Activated T-cell treated with anti-CD3 and anti-CD28 coated beads, Interleukin-2, amount 50 U/mL, for 48 hours (primary cell): ENCODE data around the gene PASK.
"Not testable (repeated sequence)": the region's sequence is repeated elsewhere in the genome, so short reads cannot be mapped to it uniquely, and the experiment has no call there.

ENCODE experiments used
- DNase-seq, 2 experiments: peaks; one replicate each; pipeline ENCODE4 v3.0.0-alpha.2; 2020

Gene PASK

GRCh38 chr2:241148891-241149674 lies at the start of gene PASK:
TSS of gene PASK (minus strand) at chr2:241149472. CDS start at chr2:241143032, 6,440 bp downstream.
- peak; percentile 95 for DNase-seq

DNA sequence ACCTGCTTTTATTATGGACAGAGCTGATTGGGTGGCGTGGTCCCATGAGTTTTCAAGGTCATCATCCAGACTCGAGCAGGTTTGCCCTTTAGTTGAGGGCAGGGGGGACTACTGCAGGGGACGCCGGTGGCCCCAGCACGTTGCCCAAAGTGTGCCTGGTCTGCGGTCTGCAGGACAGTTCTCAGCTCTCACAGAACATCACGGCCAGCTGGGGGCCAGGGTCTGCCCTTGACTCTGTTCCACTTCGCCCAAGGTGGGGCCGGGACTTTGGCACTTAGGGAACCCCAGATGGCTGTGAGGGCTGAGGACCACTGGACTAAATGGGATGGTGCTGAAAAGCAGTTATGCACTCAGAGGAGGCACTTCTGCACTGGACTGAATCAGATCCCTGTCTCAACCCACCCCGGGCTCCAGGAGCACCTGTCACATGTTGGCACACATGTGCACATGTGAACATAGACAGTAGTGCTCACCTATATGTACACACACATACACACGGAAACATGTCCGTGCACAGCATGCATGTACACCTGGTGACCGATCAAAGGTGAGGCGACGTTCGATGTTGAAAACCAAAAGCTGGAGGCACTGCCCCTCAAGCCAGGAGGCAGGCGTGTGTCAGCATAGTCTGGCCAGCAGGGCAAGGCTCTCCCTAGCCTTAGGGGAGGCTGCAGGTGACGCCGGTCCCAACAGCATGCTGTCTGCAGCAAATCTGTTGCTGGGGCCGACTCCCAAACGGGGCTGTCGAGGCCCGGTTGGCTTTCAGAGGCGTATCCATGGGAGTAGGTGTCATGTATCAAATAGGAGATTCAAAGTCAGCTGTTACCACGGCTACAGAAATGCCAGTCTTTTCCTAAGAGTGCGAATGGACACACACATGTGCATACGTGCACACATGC lies 49.4 kb upstream of the PASK start:
- DNase-seq, result no peak

GRCh38 chr2:241197947-241198346 lies 48.7 kb upstream of the PASK start:
- no peak for DNase-seq

GRCh38 chr2:241197246-241197645 lies 48.0 kb upstream of the PASK start:
- not testable (repeated sequence) for DNase-seq

DNA sequence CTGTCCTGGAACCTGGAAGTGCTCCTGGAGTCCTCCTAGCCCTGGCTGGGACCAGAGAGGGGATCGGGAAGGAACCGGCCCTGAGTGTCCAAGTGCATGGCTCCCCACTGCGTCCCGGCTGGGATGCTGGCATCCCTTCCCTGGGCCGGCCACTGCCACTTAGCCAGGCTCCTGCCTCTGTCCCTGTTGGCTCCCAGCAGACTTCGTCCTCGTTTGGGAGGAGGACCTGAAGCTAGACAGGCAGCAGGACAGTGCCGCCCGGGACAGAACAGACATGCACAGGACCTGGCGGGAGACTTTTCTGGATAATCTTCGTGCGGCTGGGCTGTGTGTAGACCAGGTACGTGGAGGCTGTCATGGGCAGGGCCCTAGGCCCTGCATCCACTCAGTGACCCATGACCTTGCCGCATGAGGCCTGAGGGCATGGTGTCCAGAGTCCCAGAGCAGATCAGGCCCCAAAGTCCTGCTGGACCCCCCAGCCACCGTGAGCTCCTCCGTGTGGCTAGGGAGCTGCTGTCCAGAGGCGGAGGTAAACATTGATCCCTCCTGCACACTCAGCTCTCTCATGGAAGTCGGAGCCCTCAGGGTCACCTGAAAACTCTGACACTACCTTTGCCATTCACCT lies 46.3 kb upstream of the PASK start:
- no peak for DNase-seq

- DNase-seq, result no peak
Observed at GRCh38 chr2:241194811-241195210, 45.5 kb upstream of the PASK start.

DNA sequence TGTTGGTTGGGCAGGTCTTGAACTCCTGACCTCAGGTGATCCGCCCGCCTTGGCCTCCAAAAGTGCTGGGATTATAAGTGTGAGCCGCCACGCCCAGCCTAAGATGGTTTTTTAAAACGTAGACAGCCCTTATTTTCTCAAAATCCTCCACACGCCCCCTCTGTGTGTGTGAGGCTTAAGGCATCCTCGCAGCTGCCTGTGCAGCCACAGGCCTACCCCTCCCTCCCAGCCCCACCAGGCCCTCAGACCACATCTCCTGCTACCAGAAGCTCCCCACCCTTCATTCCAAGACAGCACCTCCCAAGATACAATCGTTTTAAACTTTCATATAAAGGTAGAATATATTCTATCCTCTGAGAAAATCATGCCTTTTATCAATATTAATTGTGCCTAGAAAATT lies 44.0 kb upstream of the PASK start:
- DNase-seq, result no peak

- DNase-seq, result no peak
Observed at GRCh38 chr2:241191081-241191480, 41.8 kb upstream of the PASK start.

DNA sequence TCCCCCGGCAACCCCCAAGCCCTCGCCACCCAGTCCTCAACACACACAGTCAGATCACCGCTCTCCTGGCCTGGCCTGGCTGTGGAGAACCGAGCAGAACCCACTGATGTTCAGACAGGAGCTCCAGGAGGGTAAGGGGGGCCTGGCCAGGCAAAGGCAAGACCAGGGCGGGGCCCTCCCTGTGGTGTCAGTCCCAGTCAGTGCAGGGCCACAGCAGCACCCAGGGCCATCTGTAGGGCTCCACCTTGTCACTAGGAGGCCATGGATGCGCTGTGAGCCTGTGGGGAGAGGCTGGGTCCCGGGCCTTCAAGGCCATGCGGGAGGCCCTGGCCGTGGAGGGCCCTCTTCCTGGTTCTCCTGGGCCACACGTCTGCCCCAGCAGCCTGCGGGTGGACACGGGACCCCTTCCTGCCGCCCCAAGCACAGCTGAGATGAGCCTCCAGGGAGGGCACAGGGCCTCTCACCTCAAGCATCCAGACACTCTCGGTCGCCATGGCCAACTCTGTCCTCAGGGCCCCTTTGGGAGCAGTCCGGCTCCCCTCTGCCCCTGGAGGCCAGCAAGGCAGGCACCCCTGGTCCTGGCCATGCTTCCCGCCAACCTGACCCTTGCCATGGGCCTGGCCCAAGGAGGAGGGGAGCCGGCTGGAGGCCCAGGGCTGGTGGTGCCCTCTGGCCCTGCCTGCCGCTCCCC lies 41.2 kb upstream of the PASK start:
- DNase-seq, result no peak

- DNase-seq, result no peak
Observed at GRCh38 chr2:241189856-241190201, 40.6 kb upstream of the PASK start.

GRCh38 chr2:241189093-241189855 lies 40.0 kb upstream of the PASK start:
- DNase-seq, result no peak

DNA sequence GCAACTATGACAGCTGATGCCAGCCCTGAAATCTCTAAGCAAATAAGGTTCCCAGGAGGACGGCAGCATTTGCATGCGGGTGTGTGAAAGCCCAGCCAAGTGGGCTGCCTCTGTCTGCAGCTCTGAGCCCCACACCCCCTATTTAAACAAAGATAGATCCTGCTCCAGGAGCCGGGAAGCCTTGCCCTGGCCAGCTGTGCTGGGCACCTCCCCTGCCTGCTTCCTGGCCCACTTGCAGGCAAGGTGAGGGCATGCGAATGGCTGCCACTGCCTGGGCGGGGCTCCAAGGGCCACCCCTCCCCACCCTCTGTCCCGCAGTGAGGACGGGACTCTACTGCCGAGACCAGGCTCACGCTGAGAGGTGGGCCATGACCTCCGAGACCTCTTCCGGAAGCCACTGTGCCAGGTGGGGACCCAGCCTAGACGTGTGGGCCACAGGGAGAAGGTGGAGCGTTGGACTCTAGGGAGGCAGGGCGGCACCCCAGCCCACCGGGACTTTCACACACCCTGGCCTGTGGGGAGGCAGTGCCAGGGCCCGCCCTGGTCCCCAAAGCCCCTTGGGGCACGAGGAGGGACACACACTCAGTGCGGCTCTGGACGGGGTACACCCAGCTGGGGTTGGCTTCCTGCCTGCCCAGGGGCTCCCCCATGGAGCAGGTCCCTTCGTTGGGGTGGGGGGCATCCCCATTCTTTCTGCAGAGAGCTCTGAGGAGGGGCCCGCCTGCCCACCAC lies 39.3 kb upstream of the PASK start, which contains the start of gene ANO7:
Gene ANO7 (plus strand): TSS at position 317 of the 732 bp plus-strand sequence. CDS start 1,387 bp downstream, outside the sequence.
- no peak for DNase-seq

DNA sequence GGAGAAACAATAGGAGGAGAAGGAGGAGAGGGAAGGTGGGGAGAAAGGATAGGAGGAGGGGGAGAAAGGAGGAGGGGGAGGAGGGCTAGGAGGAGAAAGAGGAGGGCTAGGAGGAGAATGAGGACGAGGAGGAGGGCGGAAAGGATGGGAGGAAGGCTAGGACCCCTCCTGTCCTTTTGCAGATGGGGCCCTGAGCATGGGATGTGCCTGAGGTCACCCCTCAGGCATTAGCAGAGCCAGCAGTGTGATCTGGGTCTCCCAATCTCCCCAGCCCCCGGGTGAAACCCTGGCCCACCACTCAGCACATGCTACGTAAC lies 38.6 kb upstream of the PASK start:
- DNase-seq, result no peak

DNA sequence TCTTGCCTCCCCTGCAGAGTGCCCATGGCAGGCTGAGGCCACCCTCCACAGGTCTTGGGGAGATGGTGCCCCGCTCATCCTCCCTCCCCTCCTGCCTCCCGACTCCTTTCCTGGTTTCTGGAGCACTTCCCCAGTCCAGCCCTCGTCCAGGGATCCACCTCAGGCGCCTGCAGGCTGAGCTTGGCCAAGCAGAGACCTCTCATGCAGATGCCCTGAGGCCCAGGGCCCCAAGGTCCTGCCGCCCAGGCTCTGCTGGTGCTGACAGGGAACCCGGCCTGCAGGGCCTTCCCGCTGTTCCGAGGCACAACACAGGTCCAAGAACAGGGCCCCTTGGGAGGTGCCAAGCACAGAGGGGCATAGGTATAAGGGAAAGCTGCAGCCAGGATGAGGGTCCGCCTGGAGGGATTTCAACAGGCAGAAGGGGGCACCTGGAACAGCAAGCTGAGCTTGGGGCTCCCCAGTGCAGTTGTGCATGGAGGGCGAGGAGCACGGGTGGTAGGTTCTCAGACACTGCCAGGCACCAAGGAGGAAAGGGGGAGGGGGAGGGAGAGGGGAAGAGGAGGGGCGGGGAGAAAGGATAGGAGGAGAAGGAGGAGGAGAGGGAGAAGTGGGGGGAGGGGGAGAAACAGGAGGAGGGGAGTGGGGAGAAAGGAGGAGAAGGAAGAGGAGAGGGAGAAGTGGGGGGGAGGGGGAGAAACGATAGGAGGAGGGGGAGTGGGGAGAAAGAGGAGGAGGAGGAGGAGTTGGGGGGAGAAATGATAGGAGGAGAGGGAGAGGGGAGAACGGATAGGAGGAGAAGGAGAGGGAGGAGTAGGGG lies 38.0 kb upstream of the PASK start:
- DNase-seq, result no peak

DNA sequence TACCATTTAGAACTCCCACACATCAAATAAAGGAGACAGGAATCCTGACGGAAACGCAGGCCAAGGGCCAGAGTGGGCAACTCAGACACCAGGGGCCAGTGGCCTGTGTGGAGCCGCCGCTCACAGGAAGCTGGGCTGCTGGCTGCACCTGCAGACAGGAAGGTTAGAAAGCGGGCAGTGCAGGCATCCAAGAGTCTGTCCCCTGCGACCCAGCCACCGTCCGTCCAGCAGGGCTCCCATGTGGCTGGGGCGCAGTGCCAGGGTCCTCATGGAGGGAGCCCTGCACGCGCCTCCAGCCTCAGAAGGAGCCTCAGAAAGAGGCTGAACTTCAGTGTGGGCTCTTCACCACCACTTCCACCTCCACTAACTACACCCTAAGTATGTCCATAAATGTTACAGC lies 36.7 kb upstream of the PASK start:
- no peak for DNase-seq

DNA sequence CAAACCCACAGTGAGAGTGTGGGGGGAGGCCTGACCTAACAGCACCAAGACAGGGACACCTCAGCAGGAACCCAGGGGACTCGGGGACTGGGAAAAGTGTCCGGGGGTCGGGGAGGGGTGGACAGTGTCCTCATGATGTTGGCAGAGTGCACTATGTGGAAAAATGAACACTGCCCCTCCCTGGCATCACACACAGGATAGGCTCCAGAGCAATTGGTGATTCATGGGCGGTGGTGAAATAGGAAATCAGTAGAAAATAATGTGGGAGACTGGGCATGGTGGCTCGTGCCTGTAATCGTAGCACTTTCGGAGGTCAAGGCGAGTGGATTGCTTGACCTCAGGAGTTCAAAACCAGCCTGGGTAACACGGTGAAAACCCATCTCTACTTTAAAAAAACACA lies 35.6 kb upstream of the PASK start:
- DNase-seq, result no peak

DNA sequence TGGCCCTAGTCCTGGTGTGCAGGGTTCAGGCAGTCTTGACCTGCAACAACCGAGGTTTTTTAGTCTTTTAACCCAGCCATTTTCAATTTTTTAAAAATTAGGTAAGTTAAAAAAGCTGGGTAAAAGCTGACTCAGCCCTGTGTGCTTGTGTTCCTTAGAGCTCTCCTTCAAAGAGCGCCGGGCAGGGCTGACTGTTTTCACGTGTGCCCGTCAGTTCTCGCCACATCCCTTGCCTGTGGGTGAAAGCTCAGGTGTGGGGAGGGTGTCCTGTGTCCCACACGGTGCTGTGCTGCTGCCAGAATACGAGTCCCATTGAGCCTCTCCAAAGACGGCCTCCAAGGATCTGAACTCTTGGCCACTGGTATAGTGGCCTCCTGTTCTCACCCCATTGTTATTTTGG lies 33.9 kb upstream of the PASK start:
- DNase-seq, result no peak

DNA sequence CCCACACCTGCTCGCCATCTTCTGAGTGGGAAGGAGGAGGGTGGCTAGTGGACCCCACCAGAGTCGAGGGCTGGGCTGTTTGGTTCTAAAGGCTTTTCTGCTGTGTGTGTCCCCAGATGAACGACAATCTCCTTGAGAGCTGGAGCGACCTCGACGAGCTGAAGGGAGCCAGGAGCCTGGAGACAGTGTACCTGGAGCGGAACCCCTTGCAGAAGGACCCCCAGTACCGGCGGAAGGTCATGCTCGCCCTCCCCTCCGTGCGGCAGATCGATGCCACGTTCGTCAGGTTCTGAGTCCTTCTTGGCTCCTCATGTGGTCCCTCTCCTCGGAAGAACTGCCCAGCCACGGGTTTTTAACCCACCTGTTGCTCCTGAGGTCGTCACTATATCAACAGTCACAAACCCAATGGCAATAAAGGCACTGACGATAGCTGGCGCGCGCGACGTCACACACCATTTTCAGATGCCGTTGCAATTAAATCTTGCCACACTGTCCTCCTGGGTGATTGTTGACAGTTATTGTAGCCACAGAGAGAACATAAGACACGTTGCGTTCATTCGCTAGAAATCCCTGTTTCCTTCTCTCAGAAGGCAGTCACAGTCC lies 33.4 kb upstream of the PASK start:
- DNase-seq, result no peak

- DNase-seq, result no peak
Observed at GRCh38 chr2:241182126-241182525, 32.9 kb upstream of the PASK start.

DNA sequence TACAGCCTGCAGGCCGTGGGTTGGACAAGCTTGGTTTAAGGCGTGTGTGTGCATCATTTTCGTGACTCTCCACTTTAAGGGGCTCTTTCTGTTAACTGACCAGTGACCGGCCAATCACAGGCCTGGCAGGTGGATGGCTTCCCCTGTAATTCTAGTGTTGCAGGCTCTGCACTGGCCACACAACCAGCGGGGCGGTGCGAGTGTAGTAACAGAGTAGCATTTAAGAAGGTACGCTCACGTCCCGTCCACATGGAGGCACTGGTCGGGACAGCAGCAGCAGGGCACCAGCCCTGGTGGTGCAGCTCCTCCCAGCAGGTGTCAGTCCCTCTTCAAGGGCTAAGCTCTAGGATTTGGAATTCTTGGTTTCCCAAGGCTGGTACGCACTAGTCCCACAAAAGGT lies 31.2 kb upstream of the PASK start:
- no peak for DNase-seq
